Endometrial microvascular endothelial cells (primary cell): ENCODE data around the gene BATF. TPM values are rescaled to one million over a fixed set of nuclear protein-coding genes. Genes with fewer than 3 reads are reported as not detected.

Experiments used
- in situ Hi-C: cut with HindIII; loops from 2 replicates; pipeline ENCODE4 v1.10.0; 2017; ENCODE audit warnings: low sequenced_read_pairs, low pct_unique_long_range_greater_than_20kb; ENCODE audit errors: inconsistent ontology term
- total RNA-seq: library from RNA; depleted of rRNA; stranded (reverse); fragments of >200 nt; gene quantifications from one replicate; pipeline ENCODE4 v1.2.3, GENCODE V29; 2015; ENCODE audit errors: inconsistent ontology term

The BATF gene
- total RNA-seq, 1 donor from 2014 or later = not detected

DNA sequence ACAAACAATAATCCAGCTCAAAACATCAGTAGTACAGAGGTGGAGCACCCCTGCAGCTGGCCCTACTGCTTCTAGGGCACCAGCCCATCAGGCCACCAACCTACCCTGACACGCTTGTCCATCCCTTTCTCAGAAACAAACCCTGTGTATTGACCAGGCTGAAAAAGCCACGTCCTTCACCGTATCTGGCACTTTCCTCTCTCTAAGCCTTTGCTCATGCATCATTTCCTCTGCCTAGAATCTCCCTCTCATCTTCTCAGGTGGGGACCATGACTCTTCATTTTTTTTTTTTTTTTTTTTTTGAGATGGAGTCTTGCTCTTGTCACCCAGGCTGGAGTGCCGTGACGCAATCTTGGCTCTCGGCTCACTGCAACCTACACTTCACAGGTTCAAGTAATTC lies 30.9 kb downstream of the BATF start:
- in situ Hi-C loops = no loop called here

DNA sequence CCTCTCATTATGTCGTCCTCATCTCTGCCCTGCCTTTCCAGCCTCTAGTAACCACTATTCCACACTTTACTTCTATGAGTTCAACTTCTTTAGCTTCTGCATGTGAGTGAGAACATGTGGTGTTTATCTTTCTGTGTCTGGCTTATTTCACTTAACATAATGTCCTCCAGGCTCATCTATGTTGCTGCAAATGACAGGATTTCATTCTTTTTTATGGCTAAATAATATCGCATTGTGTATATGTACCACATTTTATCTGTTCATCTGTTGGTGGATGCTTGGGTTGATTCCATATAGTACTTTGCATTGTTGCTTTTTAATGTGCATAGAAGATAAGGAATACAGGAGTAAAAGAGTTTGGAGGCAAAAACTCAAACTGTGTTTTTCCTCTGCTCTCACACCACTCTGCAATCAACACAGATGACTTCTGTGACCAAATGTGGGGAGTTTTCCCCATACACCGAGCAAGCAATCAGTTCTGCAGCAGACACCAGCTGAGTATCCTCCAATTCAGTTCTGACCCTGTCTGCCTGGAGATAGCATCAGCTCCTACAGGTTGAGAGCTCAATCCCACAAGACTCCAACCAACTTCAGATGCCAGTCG lies 31.6 kb downstream of the BATF start:
- in situ Hi-C loops = no loop called here

DNA sequence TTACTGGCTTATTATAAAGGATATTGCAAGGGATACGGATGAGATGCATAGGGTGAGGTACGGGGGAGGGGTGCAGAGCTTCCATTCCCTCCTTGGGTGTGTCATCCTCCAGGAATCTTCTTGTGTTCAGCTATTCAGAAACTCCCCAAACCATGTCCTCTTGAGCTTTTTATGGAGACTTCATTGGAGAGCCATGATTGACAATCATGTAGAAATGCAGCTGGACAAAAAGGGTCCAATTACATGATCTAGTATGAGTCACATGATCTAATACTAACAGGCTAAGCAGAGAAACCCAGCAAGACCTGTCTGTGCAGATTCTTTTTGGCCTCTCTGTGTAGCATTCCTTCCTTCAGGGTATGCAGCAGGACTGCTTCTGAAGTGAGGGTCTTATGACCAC lies 32.2 kb downstream of the BATF start:
- in situ Hi-C loops = no loop called here

DNA sequence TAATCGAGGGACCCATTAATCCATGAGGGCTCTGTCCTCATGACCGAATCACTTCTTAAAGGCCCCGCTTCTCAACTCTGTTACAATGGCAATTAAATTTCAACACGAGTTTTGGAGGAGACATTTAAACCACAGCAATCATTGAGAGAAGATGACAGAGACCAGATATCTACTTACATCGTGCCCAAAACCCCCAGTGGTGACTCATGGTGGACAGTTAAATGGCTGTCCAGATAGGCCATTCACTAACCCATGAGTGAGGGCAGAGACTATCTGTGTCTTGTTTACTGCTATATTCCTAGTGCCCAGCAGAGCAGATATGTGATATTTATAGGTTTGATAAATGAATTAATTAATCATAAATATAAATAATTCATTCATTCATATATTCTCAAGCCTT lies 36.2 kb downstream of the BATF start:
- in situ Hi-C loops = no loop called here

DNA sequence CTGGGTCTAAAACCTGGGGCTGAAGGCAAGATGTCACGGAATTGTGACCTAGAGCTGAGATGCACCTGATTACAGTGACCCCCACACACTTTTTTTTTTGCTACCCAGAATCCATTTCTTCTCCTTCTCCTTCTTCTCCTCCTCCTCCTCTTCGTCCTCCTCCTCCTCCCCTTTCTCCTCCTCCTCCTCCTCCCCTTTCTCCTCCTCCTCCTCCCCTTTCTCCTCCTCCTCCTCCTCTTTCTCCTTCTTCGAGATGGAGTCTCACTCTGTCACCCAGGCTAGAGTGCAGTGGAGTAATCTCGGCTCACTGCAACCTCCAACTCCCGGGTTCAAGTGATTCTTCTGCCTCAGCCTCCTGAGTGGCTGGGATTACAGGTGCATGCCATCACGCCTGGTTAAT lies 36.8 kb downstream of the BATF start:
- in situ Hi-C loops = no loop called here

DNA sequence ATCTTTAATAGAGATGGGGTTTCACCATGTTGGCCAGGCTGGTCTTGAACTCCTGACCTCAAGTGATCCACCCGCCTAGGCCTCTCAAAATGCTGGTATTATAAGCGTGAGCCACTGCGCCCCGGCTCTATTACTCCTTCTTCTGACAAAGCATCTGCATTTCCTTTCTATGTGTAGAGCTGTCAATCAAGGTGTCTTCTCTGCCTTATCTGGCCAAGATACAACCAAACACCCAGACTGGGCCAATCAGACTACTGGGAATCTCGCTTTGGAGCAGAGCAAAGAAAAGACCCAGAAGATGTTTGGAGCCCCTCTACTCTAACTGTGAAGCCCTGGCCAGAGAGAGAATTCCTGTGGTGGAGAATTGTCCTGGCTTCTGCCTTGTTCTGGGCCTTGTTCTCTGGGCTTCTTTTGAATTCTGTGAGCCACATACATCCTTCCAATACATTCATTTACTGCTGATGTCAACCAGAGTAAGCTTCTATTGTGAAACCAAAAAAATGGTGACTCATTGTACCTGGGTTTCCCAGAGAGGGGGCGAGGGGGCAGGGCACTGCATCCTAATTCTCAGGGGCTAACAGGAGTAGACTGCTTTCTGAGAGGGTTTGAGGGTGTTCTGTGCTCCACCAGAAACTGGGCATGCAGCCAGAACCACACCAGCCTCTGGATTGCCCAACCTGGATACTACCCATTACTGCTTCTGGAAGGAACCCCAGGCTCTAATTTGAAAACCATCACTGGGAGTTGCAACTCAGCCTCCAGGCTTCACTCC lies 37.4 kb downstream of the BATF start:
- in situ Hi-C loops = no loop called here

DNA sequence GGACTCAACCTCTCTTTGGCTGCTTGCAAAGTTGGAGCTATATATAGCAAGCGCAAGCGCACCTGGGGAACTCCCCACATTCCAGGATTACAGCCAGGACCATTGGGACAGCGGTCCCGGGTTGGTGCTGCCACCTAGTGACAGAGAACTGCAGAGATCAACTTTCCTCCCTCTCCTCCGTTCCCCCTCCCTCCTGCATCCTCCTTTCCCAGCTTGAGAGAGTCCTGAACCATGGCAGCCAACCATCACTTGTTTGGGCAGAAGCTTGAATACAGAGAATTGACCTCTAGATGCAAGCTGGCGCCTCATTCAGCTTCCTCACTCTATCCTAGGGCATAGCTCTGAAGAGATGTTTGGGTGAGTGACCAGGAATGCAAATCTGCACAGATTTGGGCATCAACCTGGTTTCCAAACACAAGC lies 38.8 kb downstream of the BATF start:
- in situ Hi-C loops = no loop called here

DNA sequence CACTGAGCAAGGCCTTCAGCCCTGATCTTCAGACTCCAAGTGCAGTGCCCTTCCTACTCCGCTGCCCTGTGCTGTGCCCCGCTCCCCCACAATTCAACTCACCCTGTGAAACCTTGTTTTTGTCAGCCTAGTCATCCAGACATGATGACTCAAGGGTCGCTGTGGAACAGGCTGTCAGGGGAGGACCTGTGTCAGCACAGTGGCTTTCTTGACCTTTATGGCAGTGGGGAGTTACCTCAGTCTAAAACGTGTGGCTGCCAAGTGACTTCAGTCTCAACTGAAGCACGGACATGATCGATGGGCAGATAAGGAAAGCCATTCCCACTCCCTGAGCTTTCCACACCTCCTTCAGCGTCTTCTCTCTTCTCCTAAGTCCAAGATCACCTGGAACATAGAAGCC lies 39.8 kb downstream of the BATF start:
- in situ Hi-C loops = no loop called here

DNA sequence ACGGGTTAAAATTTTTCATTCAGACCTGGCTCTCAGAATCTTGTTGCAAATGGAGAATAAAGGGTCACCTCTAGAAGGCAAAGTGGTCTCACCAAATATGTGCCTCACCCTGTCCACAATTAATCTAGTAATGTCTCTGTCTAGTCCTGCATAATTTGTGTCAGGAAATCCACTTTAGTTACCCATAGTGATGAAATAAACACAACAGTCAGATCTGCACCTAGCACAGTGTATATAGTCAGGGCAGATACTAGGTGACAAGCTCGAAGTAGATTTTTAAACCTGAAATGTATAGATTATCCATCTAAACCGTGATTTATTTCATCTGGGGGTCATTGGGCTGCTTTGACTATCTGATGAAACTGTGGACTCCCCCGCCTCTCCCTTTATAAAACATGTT lies 40.2 kb downstream of the BATF start:
- in situ Hi-C loops = no loop called here

DNA sequence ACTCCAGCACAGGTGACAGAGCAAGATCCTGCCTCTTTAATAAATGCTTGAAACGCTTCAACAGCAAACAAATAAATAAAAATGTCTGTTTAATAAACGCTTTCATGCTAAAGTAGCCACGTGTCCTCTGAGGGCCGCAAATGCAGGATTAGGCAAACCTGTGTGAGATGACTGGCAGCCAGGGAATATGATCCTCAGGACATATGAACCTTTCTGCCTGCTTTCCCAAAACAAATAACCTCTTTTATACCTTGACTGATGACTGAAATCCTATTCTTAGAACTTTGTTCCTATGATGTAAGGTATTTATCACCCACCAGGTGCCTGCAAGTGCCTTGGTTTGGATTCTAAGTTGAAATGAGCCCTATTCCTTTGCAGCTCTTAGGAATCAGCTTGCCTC lies 41.7 kb downstream of the BATF start:
- in situ Hi-C loops = no loop called here

DNA sequence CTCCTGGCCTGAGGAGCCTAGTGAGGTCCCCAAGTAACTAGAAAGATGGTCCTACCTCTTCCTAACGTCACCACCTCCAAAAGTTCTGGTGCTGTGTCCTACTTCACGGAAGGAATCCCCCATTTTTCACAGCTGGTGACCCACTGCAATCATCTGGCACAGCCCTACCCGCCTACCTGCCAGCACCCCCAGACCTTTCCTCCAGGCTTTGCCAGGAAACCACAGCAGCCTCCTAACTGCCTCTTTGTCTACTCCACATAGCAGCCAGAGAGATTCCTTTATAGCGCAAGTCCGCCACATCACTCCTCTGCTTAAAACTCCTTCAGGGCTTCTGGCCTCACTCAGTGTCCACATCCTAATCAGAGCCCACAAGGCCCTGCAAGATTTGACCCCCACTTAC lies 42.8 kb downstream of the BATF start:
- in situ Hi-C loops = no loop called here

DNA sequence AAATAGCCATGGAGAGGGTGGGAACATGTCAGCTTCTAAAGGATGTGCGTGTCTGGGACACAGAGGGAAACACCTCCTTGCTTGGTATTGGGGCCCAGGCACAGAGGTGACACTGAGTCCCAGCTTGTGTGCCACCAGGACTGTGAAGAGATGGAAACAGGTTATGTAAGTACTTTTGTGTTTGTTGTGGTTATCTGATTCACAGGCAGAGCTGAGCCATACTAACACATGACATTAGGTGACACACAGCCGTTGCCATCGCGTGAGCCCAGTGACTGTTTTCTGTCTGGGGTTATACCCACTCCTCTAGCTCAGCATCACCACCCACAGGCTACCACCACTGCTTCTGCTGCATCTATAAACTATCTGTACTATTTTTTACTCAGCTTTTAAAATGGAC lies 44.1 kb downstream of the BATF start:
- in situ Hi-C loops = no loop called here

DNA sequence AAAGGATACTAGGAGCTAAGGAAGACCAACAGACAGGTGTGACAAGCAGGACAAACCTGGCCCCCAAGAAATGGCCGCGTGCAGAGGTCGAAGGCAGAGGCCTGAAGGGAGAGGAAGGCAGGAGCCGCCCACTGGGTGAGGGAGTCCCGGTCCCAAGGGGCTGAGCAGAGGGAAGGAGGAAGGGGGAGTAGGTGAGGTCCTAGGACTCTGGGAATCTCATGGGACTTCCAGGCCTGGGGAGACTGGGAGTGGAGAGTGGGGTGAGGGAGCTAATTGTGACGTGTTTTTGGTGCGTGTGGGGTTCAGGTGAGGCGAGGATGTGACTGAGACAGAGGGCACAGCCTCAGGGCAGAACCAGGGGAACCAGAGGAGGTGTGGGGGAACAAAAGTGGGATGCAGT lies 44.5 kb downstream of the BATF start:
- in situ Hi-C loops = no loop called here

DNA sequence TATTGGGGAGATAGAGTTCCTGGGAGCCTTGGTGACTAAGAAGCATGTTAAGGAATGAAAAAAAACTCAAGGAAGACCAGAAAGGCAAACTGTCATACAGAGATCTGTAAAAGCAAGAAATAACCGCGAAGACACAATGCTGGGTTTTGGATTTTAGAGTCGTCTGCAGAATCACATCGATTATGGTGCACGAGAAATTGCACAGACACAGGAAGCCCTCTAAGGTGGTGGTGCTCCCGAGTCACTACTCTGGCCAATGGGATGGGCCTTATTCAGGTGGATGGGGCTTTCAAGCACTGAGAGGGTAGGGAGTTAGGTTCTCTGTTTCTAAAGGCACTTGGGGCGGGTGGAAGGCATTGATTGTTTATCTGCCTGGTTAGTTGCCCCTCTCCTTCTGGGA lies 45.9 kb downstream of the BATF start:
- in situ Hi-C loops = no loop called here

DNA sequence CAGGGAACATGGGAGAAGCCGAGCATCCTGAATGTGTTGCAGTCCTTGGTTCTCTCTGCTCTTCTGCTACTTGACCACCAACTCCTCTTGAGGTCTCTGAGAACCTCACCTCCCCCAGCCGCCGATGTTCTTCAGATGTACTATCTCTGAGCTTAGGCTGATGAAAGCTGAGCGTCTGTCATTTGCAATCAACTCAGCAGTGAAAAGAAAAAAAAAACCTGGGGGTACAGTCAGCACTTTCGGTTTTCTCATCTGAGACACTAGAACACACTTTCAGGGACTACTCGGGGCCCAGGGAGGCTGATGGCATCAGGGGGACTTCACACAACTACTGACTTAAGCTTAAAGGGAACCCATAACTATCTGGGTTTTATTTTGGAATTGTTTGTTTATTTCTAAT lies 46.5 kb downstream of the BATF start:
- in situ Hi-C loops = no loop called here

DNA sequence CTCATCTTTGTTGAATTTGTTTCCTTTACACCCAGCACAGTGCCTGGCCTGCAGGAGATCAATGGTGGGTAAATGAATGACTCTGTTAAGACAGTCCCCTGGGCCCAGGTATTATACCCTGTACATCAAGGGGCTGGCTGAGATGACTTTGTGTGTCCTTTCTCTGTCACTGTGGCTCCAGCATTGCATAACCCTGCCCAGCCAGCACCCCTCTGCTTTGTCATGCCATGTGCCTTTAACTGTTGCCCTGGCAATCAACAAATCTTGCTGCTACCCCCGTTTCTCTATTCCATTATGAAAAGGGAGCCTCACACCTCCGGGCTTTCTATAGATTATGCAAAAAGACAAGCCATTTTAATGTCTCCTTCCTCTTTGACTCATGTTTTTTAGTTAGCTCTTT lies 48.5 kb downstream of the BATF start:
- in situ Hi-C loops = no loop called here

DNA sequence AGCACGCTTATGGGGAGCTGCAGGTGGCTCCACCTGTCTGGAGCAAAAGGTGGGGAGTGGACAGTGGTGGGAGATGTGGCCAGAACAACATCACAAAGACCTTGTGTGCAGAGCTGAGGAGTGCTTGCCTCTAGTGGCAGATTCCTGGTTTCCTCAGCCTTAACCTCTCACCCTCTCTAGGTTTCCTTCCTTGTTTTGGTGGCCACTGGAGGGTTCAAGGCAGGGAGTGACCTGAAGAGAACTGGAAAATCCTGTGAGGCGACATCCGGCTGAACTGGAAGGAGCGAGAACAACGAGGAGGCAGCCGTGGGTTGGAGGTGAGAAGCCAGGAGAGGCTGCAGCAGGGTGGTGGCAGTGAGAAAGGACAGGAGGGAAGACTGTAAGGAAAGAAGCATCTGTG lies 49.8 kb downstream of the BATF start:
- in situ Hi-C loops = no loop called here

DNA sequence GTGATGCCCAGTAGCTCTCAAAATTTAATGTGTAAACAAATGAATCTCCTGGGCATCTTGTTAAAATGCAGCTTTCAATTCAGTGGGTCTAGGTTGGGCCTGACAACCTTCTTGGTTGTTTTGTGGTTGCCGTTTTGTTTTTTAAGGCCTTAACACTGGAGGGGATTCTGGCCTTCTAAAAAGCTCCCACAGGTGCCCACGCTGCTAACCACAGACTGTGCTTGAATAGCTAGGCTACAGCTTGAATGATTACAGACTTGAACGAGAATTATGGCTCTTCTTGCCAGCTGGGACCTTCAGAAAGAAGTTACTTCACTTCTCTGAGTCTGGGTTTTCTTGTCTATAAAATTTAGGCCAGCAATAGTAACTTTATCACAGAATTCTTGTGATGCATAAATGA lies 54.8 kb downstream of the BATF start:
- in situ Hi-C loops = no loop called here

DNA sequence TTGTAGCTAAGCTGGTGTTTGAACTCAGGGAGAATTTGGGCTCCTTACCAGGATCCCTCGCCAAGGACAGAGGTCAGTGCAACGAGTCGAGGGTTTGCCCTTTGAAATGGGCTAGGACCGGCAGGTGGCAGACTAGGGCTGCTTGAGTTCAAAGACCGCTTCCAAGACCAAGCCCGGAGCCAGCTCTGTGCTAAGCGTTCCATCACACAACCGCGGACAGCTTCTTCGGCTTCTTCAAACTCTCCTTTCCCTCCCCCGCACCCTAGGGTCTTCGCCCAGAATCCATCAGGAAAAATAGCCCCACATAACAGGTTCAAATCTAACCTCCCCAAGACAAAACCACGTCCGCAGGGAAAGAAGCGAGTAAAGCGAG lies 55.4 kb downstream of the BATF start:
- in situ Hi-C loops = no loop called here

DNA sequence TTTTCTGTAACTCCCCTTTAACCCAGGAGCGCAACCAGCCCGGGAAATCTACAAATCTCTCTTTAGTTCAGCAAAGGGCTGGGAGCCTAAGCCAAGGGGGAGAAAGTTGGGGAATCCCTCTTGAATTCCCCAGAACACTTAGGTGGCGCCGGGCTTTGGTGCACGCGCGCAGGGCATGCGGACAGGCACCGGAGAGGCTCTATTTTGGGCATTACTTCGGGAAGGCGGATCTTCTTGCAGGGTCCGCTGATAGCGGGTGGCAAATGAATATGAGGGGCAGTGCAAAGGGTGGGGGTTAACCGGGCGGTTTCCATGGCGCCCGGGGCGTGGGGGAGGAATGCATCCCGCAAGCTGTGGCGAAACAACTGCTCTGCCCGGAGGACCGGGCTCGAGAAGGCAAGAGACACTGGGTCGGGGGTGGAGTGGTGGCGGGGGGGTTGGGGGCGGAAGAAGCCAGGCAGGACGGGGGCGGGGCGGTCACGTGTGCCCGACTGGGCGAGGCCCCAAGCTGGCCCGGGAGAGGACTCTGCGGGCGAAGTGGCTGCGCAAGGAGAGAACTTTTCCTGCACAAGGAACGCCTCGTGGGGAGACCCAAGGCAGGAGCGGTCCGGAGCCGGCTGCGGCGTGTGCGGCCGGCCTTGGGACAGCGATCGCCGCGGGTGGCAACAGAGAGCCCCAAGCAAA lies 56.0 kb downstream of the BATF start, which contains the start of gene FLVCR2:
FLVCR2 (plus strand) TSS at position 519 of the 684 bp plus-strand sequence. CDS start 353 bp downstream, outside the sequence.
- in situ Hi-C loops = no loop called here
